HG02759 (cell line): ENCODE measurements around the gene GALNT12.

Experiments
- ATAC-seq: cut with Tn5 transposase; IDR thresholded peaks from one replicate; pipeline ENCODE4 v1.9.1; 2021; ENCODE audit warnings: mild to moderate bottlenecking, moderate library complexity; ENCODE audit not compliant: unreplicated experiment

GALNT12 gene

GRCh38 chr9:98781588-98782383 is 25.7 kb upstream of the GALNT12 start:
- no peak for ATAC-seq

- no peak for ATAC-seq
These were observed 23.8 kb upstream of the GALNT12 start for GRCh38 chr9:98783518-98784226.

- no peak for ATAC-seq
These were observed 22.4 kb upstream of the GALNT12 start for GRCh38 chr9:98784831-98785806.

- no peak for ATAC-seq
These were observed 20.5 kb upstream of the GALNT12 start for GRCh38 chr9:98786750-98787510.

- no peak for ATAC-seq
These were observed 19.6 kb upstream of the GALNT12 start for GRCh38 chr9:98787766-98788335.

GRCh38 chr9:98789483-98790133 is 17.9 kb upstream of the GALNT12 start:
- no peak for ATAC-seq

- no peak for ATAC-seq
These were observed 17.2 kb upstream of the GALNT12 start for GRCh38 chr9:98790134-98790841.

GRCh38 chr9:98790842-98791607 is 16.4 kb upstream of the GALNT12 start:
- ATAC-seq, result peak; percentile 70

- no peak for ATAC-seq
These were observed 15.6 kb upstream of the GALNT12 start for GRCh38 chr9:98791608-98792490.

GRCh38 chr9:98793031-98793430 is 14.4 kb upstream of the GALNT12 start:
- no peak for ATAC-seq

- ATAC-seq, result no peak
These were observed 12.7 kb upstream of the GALNT12 start for GRCh38 chr9:98794802-98795201.

- ATAC-seq, result no peak
These were observed 12.0 kb upstream of the GALNT12 start for GRCh38 chr9:98795295-98795955.

- peak; percentile 46 for ATAC-seq
These were observed 11.5 kb upstream of the GALNT12 start for GRCh38 chr9:98795970-98796363.

- ATAC-seq, result peak; percentile 95
These were observed 10.9 kb upstream of the GALNT12 start, which contains the start of gene ANKS6 for GRCh38 chr9:98796364-98797101. ANKS6 (minus strand) TSS chr9:98796555; CDS start chr9:98796491, 64 bp downstream.

- ATAC-seq, result no peak
These were observed 10.0 kb upstream of the GALNT12 start for GRCh38 chr9:98797491-98797890.

- no peak for ATAC-seq
These were observed 9.2 kb upstream of the GALNT12 start for GRCh38 chr9:98798254-98798653.
